Measurements from ENCODE around the gene TTN.

Gene TTN

DNA sequence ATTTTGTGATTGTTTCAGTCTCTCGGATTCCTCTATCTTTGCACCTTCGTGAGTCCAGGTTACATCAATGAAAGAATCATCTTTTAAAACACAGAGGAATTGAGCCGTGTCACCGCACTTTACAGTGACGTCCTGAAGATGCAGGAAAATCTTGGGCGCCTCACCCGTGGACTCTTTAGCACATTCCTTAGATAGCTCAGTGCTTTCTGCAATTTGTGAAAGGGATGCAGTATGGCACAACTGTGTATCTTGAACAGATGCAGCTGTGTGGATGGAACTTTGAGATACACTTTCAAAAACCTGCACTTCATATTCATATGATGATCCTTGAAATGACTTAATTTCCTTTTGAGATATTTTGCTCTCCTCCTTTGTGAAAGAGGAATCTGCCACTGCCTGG is 50.9 kb downstream of the TTN start:
- no peak for DNase-seq (ENCODE audit: low spot score)
- TF ChIP-seq, protein P1, sequence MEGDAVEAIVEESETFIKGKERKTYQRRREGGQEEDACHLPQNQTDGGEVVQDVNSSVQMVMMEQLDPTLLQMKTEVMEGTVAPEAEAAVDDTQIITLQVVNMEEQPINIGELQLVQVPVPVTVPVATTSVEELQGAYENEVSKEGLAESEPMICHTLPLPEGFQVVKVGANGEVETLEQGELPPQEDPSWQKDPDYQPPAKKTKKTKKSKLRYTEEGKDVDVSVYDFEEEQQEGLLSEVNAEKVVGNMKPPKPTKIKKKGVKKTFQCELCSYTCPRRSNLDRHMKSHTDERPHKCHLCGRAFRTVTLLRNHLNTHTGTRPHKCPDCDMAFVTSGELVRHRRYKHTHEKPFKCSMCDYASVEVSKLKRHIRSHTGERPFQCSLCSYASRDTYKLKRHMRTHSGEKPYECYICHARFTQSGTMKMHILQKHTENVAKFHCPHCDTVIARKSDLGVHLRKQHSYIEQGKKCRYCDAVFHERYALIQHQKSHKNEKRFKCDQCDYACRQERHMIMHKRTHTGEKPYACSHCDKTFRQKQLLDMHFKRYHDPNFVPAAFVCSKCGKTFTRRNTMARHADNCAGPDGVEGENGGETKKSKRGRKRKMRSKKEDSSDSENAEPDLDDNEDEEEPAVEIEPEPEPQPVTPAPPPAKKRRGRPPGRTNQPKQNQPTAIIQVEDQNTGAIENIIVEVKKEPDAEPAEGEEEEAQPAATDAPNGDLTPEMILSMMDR (IDR thresholded peaks at IDR 0.05; ENCODE audit: extremely low read depth, missing control alignments): no peak

DNA sequence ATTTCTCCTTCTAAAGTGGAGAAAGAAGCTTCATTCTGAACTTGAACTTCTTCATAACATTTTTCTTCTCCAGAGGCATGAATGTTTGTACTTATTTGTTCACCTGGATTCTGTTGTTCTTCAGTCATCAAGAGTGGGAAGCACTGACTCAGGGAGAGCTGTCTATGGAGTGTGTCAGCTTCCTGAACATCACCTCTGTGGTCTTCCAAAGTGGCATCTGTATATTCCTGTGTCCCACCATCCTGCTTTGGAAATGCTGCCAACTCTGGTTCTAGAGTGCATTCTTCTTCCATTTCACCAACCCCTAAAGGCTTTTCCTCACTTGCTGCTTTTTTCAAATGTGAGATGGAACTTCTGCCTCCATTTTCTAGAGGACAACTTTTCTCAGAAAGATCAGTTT is 59.5 kb downstream of the TTN start:
- no peak for DNase-seq (ENCODE audit: low spot score)
- TF ChIP-seq, protein P1 (IDR thresholded peaks at IDR 0.05; ENCODE audit: extremely low read depth, missing control alignments): no peak

DNA sequence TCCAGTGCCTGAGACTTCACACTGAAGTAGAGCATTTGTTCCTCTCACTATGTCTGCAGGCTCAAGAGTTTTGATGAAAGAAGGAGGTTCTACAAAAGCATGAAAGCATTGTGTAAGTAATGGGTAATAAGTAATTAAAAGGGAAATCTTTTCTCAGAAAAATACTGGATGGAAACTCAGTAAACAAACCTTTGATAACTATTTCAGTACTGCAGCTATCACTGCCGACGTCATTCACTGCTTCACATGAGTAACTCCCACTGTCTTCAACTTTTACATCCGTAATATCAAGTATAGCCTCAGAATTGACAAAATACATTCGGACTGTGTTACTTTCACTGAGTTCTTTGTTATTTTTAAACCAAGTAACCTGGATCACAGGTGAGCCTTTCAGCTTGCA is 72.7 kb downstream of the TTN start:
- DNase-seq (ENCODE audit: low spot score): no peak
- TF ChIP-seq, protein P1 (IDR thresholded peaks at IDR 0.05; ENCODE audit: extremely low read depth, missing control alignments): no peak

DNA sequence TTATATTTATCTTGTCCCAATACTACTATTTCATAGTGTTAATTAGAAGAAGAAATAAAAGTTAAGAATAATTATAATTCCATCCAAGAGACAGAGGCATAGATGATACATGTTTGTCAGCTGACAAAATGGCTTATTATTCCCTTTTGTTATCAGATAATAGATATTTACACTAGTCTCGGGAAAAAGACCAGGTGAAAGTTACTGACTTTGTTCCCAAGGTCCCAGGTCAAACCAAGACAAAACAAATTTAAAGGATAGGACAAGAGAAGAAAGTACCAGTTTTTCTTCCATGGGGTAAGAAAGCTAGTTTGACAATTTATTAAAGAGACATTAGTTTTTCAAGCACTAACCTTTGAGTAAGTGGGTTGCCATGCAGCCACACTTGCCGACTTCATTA is 73.2 kb downstream of the TTN start:
- DNase-seq (ENCODE audit: low spot score): no peak
- TF ChIP-seq, protein P1 (IDR thresholded peaks at IDR 0.05; ENCODE audit: extremely low read depth, missing control alignments): no peak

DNA sequence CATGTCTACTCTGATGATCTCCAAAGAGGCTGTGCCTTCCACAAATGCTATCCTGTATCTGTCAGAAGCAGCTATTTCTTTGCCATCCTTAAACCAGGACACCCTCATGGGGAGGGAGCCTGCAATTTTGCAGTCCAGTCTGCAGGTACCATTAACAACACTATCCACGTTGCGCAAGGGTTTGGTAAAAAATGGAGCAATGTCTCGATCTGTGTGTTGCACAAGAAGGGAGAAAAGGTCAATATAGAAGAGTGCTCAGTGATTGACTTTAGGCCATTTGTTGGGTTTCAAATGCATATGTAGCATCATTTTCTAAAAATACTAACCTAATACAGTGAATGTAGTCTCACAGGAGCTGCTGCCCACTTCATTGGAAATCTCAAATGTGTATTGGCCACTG is 74.3 kb downstream of the TTN start:
- TF ChIP-seq, protein P1 (IDR thresholded peaks at IDR 0.05; ENCODE audit: extremely low read depth, missing control alignments): no peak
- no peak for DNase-seq (ENCODE audit: low spot score)

DNA sequence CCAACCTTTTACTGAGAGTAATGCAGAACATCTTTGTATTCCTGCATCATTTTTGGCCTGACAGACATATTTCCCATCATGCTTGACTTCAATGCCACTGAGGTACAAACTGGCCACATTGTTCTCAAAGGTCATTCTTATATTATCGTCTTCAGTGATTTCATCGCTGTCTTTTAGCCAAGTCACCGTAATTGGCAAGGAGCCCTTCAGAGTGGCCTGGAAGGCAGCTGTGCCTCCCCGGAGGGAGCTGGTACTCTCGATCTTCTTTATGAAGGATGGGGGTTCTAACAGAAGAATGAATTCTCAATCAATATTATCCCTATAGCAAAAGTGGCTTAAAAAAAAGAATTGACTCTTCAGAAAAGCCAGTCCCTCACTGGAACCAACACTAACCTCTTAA is 75.9 kb downstream of the TTN start:
- DNase-seq (ENCODE audit: low spot score): no peak
- TF ChIP-seq, protein P1 (IDR thresholded peaks at IDR 0.05; ENCODE audit: extremely low read depth, missing control alignments): no peak

DNA sequence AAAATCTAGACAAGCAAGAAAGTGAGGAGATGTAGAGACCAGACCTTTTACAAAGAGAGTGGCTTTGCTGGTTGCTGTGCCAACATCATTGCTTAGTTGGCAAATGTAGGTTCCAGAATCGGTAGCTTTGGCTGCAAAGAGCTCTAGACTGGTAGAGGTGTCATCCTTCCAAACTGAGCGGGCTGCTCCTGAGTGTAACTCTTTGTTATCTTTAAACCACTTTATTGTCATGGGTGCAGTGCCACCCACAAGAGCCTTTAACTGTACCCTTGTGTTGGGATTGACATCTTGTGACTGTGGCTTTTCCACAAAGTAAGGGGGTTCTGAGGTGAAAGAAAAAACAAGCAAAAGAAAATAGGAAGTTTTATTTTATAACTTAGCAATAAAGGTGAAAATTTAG is 77.2 kb downstream of the TTN start:
- DNase-seq (ENCODE audit: low spot score): no peak
- TF ChIP-seq, protein P1 (IDR thresholded peaks at IDR 0.05; ENCODE audit: extremely low read depth, missing control alignments): no peak
